H9 (cell line): ENCODE measurements around the gene MYO7A. TPM values are rescaled to one million over a fixed set of nuclear protein-coding genes. Genes with fewer than 3 reads are reported as not detected.

ENCODE experiments used
- DNase-seq: peaks from one replicate; pipeline ENCODE4 v3.0.0-alpha.2; 2017
- H2AFZ ChIP-seq: one replicate; pipeline ENCODE4 v1.6.1; 2013; ENCODE audit warnings: mild to moderate bottlenecking, low read length, control low read depth, moderate library complexity
- H2AK5ac ChIP-seq: 2 replicates; pipeline ENCODE4 v1.6.1; 2013; ENCODE audit warnings: low read length, control low read depth, mixed read lengths; ENCODE audit not compliant: insufficient read length
- H2BK120ac ChIP-seq: one replicate; pipeline ENCODE4 v1.6.1; 2013; ENCODE audit warnings: low read depth, mild to moderate bottlenecking, low read length, control low read depth, inconsistent platforms; ENCODE audit not compliant: poor library complexity, severe bottlenecking
- H2BK12ac ChIP-seq: 2 replicates; pipeline ENCODE4 v1.6.1; 2013; ENCODE audit warnings: low read length, control low read depth, mixed read lengths, low read depth; ENCODE audit not compliant: insufficient read length
- H2BK15ac ChIP-seq: 2 replicates; pipeline ENCODE4 v1.6.1; 2013; ENCODE audit warnings: low read depth, low read length, control low read depth
- H2BK20ac ChIP-seq: one replicate; pipeline ENCODE4 v1.6.1; 2013; ENCODE audit warnings: low read depth, mild to moderate bottlenecking, low read length, control low read depth, inconsistent platforms; ENCODE audit not compliant: poor library complexity, severe bottlenecking
- H2BK5ac ChIP-seq: 2 replicates; pipeline ENCODE4 v1.6.1; 2013; ENCODE audit warnings: low read length, control low read depth, mixed read lengths; ENCODE audit not compliant: insufficient read length
- H3K14ac ChIP-seq: 2 replicates; pipeline ENCODE4 v1.6.1; 2013; ENCODE audit warnings: low read length, control low read depth; ENCODE audit not compliant: insufficient read depth
- H3K18ac ChIP-seq: 2 replicates; pipeline ENCODE4 v1.6.1; 2013; ENCODE audit warnings: low read depth, mild to moderate bottlenecking, mixed read lengths, low read length, control low read depth; ENCODE audit not compliant: insufficient read length
- H3K23ac ChIP-seq: 2 replicates; pipeline ENCODE4 v1.6.1; 2013; ENCODE audit warnings: low read length, control low read depth, mixed read lengths, low read depth; ENCODE audit not compliant: insufficient read length
- H3K23me2 ChIP-seq: 2 replicates; pipeline ENCODE4 v1.6.1; 2013; ENCODE audit warnings: low read depth, mild to moderate bottlenecking, mixed read lengths, low read length, control low read depth; ENCODE audit not compliant: insufficient read length, poor library complexity, severe bottlenecking
- H3K27ac ChIP-seq: 2 replicates; pipeline ENCODE4 v1.5.1; 2013; ENCODE audit warnings: low read length, control low read depth, mixed read lengths, low read depth; ENCODE audit not compliant: insufficient read length
- H3K27me3 ChIP-seq: 2 replicates; pipeline ENCODE4 v1.6.1; 2013; ENCODE audit warnings: low read length, control low read depth, inconsistent platforms; ENCODE audit not compliant: insufficient read depth
- H3K4ac ChIP-seq: 2 replicates; pipeline ENCODE4 v1.6.1; 2013; ENCODE audit warnings: low read depth, mild to moderate bottlenecking, control low read depth, inconsistent platforms, low read length, moderate library complexity
- H3K4me1 ChIP-seq: 2 replicates; pipeline ENCODE4 v1.6.1; 2013; ENCODE audit warnings: low read length, control low read depth, inconsistent platforms; ENCODE audit not compliant: insufficient read depth
- H3K4me2 ChIP-seq: 2 replicates; pipeline ENCODE4 v1.6.1; 2013; ENCODE audit warnings: low read length, control low read depth, mixed read lengths; ENCODE audit not compliant: insufficient read length, insufficient read depth
- H3K56ac ChIP-seq: 2 replicates; pipeline ENCODE4 v1.6.1; 2013; ENCODE audit warnings: low read depth, mild to moderate bottlenecking, mixed read lengths, low read length, control low read depth; ENCODE audit not compliant: insufficient read length
- H3K79me1 ChIP-seq: 2 replicates; pipeline ENCODE4 v1.6.1; 2013; ENCODE audit warnings: low read depth, mild to moderate bottlenecking, moderate library complexity, low read length, control low read depth, inconsistent platforms; ENCODE audit not compliant: insufficient read depth, poor library complexity, severe bottlenecking
- H3K79me2 ChIP-seq: 2 replicates; pipeline ENCODE4 v1.6.1; 2013; ENCODE audit warnings: low read length, control low read depth, inconsistent platforms; ENCODE audit not compliant: insufficient read depth
- H3K9ac ChIP-seq: 2 replicates; pipeline ENCODE4 v1.6.1; 2013; ENCODE audit warnings: low read length, control low read depth, mixed read lengths; ENCODE audit not compliant: insufficient read length; ENCODE audit errors: extremely low read depth
- H3K9me3 ChIP-seq: one replicate; pipeline ENCODE4 v1.6.1; 2013; ENCODE audit warnings: low read depth, low read length, inconsistent platforms; ENCODE audit not compliant: control insufficient read depth
- H3T11ph ChIP-seq: one replicate; pipeline ENCODE4 v1.6.1; 2013; ENCODE audit warnings: mild to moderate bottlenecking, low read length, control low read depth, inconsistent platforms
- H4K20me1 ChIP-seq: one replicate; pipeline ENCODE4 v1.6.1; 2013; ENCODE audit not compliant: control insufficient read depth, insufficient read length, insufficient read depth
- H4K5ac ChIP-seq: 2 replicates; pipeline ENCODE4 v1.6.1; 2013; ENCODE audit warnings: low read depth, mild to moderate bottlenecking, mixed read lengths, low read length, control low read depth; ENCODE audit not compliant: insufficient read length
- H4K8ac ChIP-seq: replicated peaks from 2 replicates; pipeline ENCODE4 v1.6.1; 2013; ENCODE audit warnings: low read length, control low read depth, mixed read lengths, low read depth; ENCODE audit not compliant: insufficient read length
- H4K91ac ChIP-seq: 2 replicates; pipeline ENCODE4 v1.6.1; 2013; ENCODE audit warnings: low read depth, mild to moderate bottlenecking, moderate library complexity, mixed read lengths, low read length, control low read depth; ENCODE audit not compliant: insufficient read length
- H3K27ac Mint-ChIP-seq, 3 experiments: 2 replicates in 2 of 3; 3 replicates in 1 of 3; pipeline ENCODE4 v1.8.0; 2020 to 2021; ENCODE audit warnings: mixed read lengths in 3 of 3, mild to moderate bottlenecking in 1 of 3, moderate library complexity in 1 of 3
- H3K27me3 Mint-ChIP-seq: 2 replicates; pipeline ENCODE4 v1.8.0; 2021; ENCODE audit warnings: low read depth, mild to moderate bottlenecking, moderate library complexity, mixed read lengths
- H3K36me3 Mint-ChIP-seq, 3 experiments: 2 replicates in 2 of 3; 3 replicates in 1 of 3; pipeline ENCODE4 v1.8.0; 2020 to 2021; ENCODE audit warnings: low read depth in 3 of 3, mixed read lengths in 3 of 3; ENCODE audit not compliant: insufficient read depth in 1 of 3
- H3K4me1 Mint-ChIP-seq, 2 experiments: 2 replicates each; pipeline ENCODE4 v1.8.0; 2020; ENCODE audit warnings: mixed read lengths in 2 of 2
- H3K4me3 Mint-ChIP-seq, 2 experiments: 2 replicates in 1 of 2; 3 replicates in 1 of 2; pipeline ENCODE4 v1.8.0; 2020 to 2021; ENCODE audit warnings: mild to moderate bottlenecking in 2 of 2, mixed read lengths in 2 of 2, moderate library complexity in 1 of 2
- H3K9me3 Mint-ChIP-seq, 2 experiments: 2 replicates in 1 of 2; 3 replicates in 1 of 2; pipeline ENCODE4 v1.8.0; 2020; ENCODE audit warnings: mild to moderate bottlenecking in 2 of 2, mixed read lengths in 2 of 2, moderate library complexity in 1 of 2
- CTCF ChIP-seq: fragments of 200-600 bp; sonication (generic); conservative IDR thresholded peaks from 3 replicates; pipeline ENCODE4 v1.8.0; 2021; ENCODE audit warnings: antibody characterized with exemption, mild to moderate bottlenecking
- WGBS: extraction: QIAGEN DNeasy Blood & Tissue Kit; methylation state at CpG from one replicate; pipeline ENCODE4 v1.1.7; 2013; ENCODE audit warnings: missing lambda C conversion rate, low lambda C conversion rate, mixed read lengths; ENCODE audit not compliant: insufficient read length; ENCODE audit errors: extremely low coverage; 5-methylcytosine and 5-hydroxymethylcytosine counted together
- total RNA-seq: library from RNA; stranded (reverse); gene quantifications from 2 replicates; pipeline ENCODE4 v1.2.1, GENCODE V29; 2021

The MYO7A gene
- total RNA-seq, 1 experiment from 2014 or later: 1.6 TPM

DNA sequence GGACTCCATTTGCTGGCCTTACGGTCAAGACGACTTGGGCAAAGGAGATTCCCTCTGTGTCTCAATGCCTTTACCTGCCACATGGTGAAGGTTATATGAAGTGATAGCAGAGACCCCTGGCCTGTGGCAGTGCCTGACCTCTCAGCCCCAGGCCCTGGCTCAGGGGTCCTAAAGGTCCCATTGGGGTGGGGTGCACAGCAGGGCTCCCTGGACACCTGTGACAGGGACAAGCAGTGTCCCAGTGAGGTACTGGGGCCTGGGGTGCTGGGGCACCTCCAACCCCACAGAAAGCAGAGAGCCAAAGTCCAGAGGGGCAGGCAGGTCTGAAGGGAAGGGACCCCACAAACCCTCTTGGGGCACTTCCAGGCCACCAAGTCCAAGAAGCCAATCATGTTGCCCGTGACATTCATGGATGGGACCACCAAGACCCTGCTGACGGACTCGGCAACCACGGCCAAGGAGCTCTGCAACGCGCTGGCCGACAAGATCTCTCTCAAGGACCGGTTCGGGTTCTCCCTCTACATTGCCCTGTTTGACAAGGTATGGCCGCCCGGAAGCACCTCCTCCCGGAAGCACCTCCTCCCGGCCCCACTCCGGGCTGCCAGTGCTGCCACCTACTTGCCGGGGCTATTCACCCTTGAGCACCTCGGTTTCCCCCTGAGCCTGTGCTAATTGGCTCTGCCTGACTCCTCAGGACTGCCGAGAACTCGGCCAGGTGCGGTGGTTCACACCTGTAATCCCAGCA, 62.5 kb downstream of the MYO7A start:
- H2BK20ac ChIP-seq: no peak overlapping the region
- no peak overlapping the region for H2BK5ac ChIP-seq
- H3K4me3 Mint-ChIP-seq: no peak overlapping the region
- no peak overlapping the region for H2BK120ac ChIP-seq
- TF ChIP-seq CTCF: no peak
- no peaks in the 10 kb centered on the region for H3K9me3 ChIP-seq
- H3K9ac ChIP-seq: no peak overlapping the region
- no peak overlapping the region for H3K56ac ChIP-seq
- no peak overlapping the region for H4K91ac ChIP-seq
- no peak overlapping the region for H3K4me2 ChIP-seq
- WGBS: no CpG with 5 or more reads among the region's 21 CpGs
- H3K36me3 Mint-ChIP-seq: no peaks in the 10 kb centered on the region
- H3K4me1 Mint-ChIP-seq: peaks cover 8 to 10% of the 10 kb centered on the region in 2 experiments
- no peaks in the 10 kb centered on the region for H3K9me3 Mint-ChIP-seq
- no peak overlapping the region for H3K14ac ChIP-seq
- no peak overlapping the region for H2BK12ac ChIP-seq
- H2AFZ ChIP-seq: no peak overlapping the region
- no peaks in the 10 kb centered on the region for H3K79me1 ChIP-seq
- no peak overlapping the region for H4K5ac ChIP-seq
- no peak overlapping the region for H3K23ac ChIP-seq
- H2BK15ac ChIP-seq: no peak overlapping the region
- peaks cover 4% of the 10 kb centered on the region for H4K20me1 ChIP-seq
- no peak overlapping the region for H3K18ac ChIP-seq
- no peaks in the 10 kb centered on the region for H3K79me2 ChIP-seq
- no peaks in the 10 kb centered on the region for H3K27me3 ChIP-seq
- H3K27ac Mint-ChIP-seq: no peak overlapping the region
- H3T11ph ChIP-seq: no peak overlapping the region
- H3K4ac ChIP-seq: no peak overlapping the region
- H3K27ac ChIP-seq: no peak overlapping the region
- H2AK5ac ChIP-seq: no peak overlapping the region
- H3K23me2 ChIP-seq: no peaks in the 10 kb centered on the region
- no peak for DNase-seq
- no peak overlapping the region for H4K8ac ChIP-seq
- H3K27me3 Mint-ChIP-seq: no peaks in the 10 kb centered on the region
- peaks cover 2% of the 10 kb centered on the region; the same call in 1 of the 2 replicates for H3K4me1 ChIP-seq
